GM12878 (cell line): Measurements from ENCODE around the gene AGAP3.

Experiments
- CEBPB ChIP-seq, 2 experiments: fragments of 150-350 bp in 1 of 2; IDR thresholded peaks; 2 replicates each; pipeline ENCODE4 v1.6.1; 2012 to 2014; ENCODE audit warnings: low read depth in 2 of 2, low read length in 2 of 2, borderline replicate concordance in 1 of 2, inconsistent platforms in 1 of 2
- MXI1 ChIP-seq: fragments of 150-350 bp; IDR thresholded peaks from 2 replicates; pipeline ENCODE4 v1.6.1; 2011; ENCODE audit warnings: low read depth, mild to moderate bottlenecking, inconsistent platforms, low read length, improper control_type of control experiment

DNA sequence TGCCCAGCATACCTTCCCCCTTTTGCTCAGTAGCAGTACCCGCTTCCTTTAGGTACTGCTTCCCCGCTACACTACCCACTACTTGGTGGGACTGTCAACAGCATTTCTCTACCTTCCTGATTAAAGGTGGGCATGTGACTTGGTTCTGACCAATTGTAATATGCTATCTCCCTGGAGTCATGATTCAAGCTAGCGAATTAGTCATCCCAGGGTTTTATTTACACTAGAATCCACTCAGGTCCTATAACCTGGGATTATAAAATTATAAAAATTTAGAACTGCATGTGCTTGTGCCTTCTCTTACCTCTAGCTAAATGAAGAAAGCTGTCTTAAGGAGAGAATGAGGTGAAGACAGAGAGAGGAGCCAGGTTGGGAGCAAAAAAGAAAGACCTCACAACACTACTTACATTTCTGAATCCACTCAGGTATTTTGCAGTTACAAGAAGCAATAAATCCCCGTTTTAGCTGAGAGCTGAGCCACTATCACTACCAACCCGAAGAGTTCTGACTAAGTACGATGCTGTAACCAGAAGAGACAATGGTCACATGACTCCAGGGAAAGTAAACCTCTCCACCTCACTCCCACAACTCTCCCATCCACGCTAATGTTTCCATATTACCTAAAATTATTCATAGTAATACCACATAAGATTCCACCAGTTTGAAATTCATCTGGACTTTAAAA is 71.5 kb downstream of the AGAP3 start:
- TF ChIP-seq MXI1 (no peak), CEBPB (IDR thresholded peaks at IDR 0.05; ENCODE audit: borderline replicate concordance in 1 of 2, low read depth in 2 of 2, low read length in 2 of 2) (no peak)
